ENCODE measurements around the gene OR2V2.

DNA sequence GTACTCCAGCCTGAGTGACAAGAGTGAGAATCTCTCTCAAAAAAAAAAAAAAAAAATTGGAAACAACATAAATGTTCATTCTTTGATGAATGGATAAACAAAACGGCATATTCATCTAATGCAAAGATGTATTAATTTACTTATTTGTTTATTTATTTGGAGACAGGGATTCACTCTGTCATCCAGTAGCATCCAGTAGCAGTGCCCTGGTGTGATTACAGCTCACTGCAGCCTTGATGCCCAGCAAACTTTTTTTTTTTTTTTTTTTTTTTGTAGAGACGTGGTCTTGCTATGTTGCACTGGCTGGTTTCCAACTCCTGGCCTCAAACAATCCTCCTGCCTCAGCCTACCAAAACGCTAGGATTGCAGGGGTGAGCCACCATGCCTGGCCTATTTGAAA lies 24.4 kb downstream of the OR2V2 start:
- TF ChIP-seq EP300 (IDR thresholded peaks at IDR 0.05) = no peak
- TF ChIP-seq, protein P1, sequence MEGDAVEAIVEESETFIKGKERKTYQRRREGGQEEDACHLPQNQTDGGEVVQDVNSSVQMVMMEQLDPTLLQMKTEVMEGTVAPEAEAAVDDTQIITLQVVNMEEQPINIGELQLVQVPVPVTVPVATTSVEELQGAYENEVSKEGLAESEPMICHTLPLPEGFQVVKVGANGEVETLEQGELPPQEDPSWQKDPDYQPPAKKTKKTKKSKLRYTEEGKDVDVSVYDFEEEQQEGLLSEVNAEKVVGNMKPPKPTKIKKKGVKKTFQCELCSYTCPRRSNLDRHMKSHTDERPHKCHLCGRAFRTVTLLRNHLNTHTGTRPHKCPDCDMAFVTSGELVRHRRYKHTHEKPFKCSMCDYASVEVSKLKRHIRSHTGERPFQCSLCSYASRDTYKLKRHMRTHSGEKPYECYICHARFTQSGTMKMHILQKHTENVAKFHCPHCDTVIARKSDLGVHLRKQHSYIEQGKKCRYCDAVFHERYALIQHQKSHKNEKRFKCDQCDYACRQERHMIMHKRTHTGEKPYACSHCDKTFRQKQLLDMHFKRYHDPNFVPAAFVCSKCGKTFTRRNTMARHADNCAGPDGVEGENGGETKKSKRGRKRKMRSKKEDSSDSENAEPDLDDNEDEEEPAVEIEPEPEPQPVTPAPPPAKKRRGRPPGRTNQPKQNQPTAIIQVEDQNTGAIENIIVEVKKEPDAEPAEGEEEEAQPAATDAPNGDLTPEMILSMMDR (IDR thresholded peaks at IDR 0.05) = no peak
- TF ChIP-seq POLR2A (IDR thresholded peaks at IDR 0.05) = no peak
- no peak for TF ChIP-seq POLR2AphosphoS5 (IDR thresholded peaks at IDR 0.05)
